GM12874 (cell line): ENCODE data around the gene KCP.

Source experiments
- TF ChIP-seq, protein P1 (sequence below): IDR thresholded peaks from 2 replicates; pipeline ENCODE4 v1.5.1; 2011; ENCODE audit warnings: low read depth, mild to moderate bottlenecking, control low read depth, low read length, moderate library complexity; ENCODE audit not compliant: insufficient read depth

KCP gene

DNA sequence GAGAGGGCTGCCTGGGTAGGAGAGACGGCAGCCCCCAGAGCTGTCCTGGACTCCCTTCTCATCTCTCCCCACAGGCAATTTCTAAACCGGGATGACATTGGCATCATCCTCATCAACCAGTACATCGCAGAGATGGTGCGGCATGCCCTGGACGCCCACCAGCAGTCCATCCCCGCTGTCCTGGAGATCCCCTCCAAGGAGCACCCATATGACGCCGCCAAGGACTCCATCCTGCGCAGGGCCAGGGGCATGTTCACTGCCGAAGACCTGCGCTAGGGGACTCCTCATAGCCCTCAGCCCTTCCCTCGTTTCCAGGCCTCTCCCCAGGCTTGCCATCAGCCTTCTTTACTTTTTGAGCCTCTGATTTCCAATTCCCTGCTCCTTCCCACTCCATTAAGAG is 45.2 kb downstream of the KCP start:
- TF ChIP-seq, protein P1, sequence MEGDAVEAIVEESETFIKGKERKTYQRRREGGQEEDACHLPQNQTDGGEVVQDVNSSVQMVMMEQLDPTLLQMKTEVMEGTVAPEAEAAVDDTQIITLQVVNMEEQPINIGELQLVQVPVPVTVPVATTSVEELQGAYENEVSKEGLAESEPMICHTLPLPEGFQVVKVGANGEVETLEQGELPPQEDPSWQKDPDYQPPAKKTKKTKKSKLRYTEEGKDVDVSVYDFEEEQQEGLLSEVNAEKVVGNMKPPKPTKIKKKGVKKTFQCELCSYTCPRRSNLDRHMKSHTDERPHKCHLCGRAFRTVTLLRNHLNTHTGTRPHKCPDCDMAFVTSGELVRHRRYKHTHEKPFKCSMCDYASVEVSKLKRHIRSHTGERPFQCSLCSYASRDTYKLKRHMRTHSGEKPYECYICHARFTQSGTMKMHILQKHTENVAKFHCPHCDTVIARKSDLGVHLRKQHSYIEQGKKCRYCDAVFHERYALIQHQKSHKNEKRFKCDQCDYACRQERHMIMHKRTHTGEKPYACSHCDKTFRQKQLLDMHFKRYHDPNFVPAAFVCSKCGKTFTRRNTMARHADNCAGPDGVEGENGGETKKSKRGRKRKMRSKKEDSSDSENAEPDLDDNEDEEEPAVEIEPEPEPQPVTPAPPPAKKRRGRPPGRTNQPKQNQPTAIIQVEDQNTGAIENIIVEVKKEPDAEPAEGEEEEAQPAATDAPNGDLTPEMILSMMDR = no peak

DNA sequence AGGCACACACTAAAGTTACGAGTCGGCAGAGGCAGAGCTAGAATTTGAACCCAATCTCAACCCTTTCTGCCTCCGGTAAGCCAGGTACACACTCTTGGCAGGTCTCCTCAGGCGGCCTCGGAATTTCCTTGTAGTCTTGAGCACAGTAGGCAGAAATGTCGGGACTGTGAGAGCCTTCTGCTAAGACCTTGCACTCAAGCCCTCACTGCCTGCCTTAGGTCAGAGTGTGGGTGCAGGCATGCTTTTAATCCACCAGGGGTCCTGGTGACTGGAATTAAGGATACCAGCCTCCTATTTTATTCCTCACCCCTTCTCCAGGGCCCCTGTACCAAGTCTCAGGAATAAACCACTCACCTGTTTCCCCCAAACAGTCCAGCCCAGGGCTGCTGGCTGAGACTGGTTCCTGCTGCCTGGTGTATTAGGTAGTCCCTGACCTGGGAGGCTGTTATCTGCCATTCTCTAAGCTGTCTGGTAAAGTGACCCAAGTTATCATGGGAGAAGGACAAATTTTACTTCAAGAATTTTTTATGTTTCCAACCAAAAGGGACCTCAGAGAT is 47.0 kb downstream of the KCP start:
- TF ChIP-seq, protein P1 = peak; percentile 59

DNA sequence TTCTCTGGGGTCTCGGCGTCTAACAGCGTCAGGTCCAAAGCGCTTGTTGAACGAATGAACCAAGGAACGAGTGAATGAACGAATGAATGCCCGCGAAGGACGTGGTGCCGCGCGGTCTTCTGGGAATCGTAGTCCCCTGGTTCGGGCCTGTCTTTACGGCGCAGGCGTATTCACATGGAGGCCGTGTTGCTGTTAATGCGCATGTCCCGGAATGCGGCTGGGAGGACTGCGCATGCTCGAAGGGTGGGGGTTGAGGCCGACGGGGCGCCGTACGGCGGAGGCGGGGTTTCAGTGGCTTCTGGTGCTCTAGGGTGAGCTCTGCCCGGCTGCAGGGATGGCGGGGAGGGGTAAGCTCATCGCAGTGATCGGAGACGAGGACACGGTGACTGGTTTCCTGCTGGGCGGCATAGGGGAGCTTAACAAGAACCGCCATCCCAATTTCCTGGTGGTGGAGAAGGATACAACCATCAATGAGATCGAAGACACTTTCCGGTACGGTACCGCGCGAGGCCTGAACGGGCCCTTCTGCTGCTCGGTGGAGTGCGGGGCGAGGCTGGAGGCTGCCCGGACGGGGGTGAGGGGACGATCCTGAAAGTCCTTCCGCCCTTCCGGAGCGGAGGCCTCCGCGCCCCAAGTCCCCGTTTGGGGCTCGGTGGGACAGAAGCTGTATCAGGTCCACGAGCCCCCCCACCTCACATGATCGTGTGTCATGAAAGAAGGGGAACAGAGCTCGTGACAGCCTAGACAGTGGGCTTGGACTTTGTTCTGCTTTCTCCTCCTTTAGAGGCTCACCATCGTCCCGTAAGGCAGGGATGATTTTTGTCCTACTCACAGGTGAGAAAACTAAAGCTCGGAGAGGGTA is 47.7 kb downstream of the KCP start, which contains the start of gene ATP6V1F:
Gene ATP6V1F (plus strand): TSS at position 286 of the 862 bp plus-strand sequence. CDS start 49 bp downstream, at position 335.
- TF ChIP-seq, protein P1 = no peak

DNA sequence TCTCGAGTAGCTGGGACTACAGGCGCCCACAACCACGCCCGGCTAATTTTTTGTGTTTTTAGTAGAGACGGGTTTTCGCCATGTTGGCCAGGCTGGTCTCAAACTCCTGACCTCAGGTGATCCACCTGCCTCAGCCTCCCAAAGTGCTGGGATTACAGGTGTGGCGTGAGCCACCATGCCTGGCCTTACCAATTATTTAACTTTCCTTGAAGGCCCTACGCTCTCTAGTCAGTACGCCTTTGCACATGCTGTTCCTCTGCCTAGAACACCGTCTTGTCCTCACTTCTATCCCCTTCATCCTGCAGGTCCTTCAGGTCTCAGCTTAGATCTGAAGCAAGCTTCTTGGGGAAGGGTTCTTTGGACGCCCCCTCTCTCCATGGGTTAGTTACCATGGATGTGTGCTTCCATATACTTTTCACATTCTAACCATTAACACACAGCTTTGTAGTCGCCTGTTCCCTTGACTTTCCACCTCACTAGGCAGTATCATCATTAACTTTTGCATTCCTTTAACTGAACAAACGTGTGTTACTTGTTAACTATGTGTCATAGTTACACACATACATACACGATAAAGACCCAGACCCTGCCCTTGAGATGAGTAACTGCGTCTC is 48.4 kb downstream of the KCP start:
- TF ChIP-seq, protein P1 = no peak

DNA sequence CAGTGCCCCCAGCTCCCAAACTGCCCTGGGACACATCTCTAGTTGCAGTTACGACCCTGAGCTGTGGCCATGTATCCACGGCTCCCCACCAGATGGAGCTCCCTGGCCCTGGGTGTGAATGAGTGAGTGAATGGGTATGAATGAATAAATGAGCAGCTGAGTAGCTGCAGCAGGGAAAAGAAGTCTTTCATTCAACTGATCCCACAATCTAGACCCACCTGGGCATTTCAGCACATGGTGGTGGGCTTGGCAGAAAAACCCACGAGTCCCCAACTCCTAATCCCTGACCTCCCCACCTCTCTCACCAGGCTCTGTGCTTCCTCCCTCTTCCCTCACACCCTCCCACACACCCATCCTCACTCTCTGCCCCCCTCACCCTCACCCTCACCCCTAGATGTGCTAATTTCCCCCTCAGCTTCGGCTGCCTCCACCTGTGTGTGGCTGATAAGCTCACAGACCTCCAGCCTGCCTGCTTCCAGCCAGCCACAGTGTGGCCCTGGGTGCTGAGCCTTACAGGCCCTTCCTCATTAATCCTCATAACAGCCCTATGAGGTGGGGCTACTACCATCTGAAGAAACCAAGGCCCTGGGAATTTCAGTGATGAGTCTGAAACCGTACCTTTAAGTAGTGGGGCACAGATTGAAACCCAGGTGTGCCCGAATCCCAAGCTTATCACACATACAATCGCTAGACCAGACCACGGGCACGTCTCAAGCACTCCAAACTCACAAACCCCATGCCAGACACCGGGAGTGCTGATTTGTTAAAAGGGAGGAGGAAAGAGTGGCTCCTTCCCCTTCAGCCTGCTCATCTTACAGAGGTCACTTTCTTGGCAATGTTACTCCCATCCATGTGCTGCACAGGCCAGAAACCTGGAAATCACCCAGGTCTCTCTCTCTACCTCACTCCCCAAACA is 50.1 kb downstream of the KCP start:
- TF ChIP-seq, protein P1 = 0 out of 2 replicates have a peak, but pooled peaks have one; percentile 15

DNA sequence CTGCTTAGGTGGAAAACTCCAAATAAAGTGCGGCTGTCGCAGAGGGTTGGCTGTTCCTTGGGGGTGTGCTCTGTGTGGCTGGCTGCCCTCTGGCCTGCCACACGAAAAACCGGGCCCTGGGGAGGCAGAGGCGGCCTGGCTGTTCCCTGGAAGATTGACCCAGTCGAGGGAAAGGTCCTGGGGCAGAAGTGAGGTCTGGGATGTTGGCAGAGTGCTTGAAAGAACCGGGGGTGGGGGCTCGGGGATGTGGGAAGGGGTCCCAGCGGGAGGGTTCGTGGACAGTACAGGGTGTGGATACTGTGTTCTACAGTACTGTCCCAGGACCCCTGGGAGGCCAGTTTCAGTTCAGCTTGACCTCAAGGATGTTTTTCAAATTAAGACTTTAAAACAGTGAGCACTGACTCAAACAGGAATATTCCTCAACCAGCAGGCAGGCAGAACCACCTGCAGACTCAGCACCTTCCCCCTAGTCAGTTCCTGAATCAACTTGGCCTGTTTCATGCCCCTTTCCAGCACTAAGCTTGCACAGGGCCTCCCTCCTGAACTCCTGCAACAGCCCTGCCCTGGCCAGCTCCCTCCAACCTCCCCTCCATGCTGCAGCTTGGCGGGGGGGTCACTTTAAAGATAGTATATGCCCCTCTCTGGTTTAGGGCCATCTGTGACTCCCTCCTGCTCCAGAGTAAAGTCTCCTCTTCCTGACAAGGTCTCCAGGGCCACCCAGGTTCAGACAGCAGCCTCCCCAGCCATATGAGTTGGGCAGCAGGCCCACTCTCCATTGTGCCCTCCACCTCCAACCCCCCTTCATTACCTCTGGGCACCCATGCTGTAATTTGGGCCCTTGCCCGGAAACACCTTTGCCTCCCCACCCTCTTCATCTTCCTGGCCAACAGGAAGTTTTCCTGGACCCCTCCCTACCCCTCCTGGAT is 51.0 kb downstream of the KCP start:
- TF ChIP-seq, protein P1 = no peak
